ENCODE data around the gene NR1I3.

DNA sequence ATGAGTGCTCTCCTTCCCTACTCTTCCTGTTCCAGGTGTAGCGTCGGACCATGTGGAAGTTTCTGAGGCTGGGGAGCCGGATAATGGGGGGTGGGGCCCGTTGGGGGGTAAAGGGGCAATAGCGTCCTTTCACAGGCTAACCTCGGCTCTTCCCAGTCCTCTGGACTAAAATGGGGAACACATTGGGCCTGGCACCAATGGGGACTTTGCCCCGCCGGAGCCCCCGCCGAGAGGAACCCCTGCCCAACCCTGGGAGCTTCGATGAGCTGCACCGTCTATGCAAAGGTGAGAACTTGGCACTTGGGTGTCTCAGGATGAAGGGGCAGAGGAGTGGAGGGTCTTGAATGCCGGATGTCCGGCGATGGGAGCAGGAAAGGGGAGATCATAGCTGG is 11.7 kb downstream of the NR1I3 start:
- TF ChIP-seq EZH2 (IDR thresholded peaks at IDR 0.05; ENCODE audit: insufficient read depth, poor library complexity, severe bottlenecking): no peak
- no peak for TF ChIP-seq EZH2phosphoT487 (IDR thresholded peaks at IDR 0.05; ENCODE audit: insufficient read depth, low read depth)

Measured in GM23248 (cell line).